CD8-positive, alpha-beta memory T cell (primary cell): Measurements from ENCODE around the gene MTCH2. TPM values are rescaled to one million over a fixed set of nuclear protein-coding genes. Genes with fewer than 3 reads are reported as not detected.

ENCODE experiments used
- CTCF ChIA-PET: fragments of 350-600 bp; sonication (Branson Sonifier 250); formaldehyde crosslinking; loops from one replicate; lab custom pipeline; 2021; ENCODE audit warnings: antibody characterized with exemption; lab: Charles Lee
- POLR2A ChIA-PET: fragments of 350-600 bp; sonication (Branson Sonifier 250); formaldehyde crosslinking; loops from one replicate; lab custom pipeline; 2021; ENCODE audit warnings: antibody characterized with exemption; lab: Charles Lee
- DNase-seq, 5 donors: peaks; one replicate each; pipeline versions ENCODE4 v3.0.0 to v3.0.0-alpha.2; 2020 to 2022; ENCODE audit warnings: mixed read lengths in 1 of 5
- H3K27ac ChIP-seq: one replicate; pipeline ENCODE4 v1.7.0; 2013; ENCODE audit warnings: low read depth, mild to moderate bottlenecking, low read length, moderate library complexity
- H3K27me3 ChIP-seq: 2 replicates; pipeline ENCODE4 v1.7.0; 2013; ENCODE audit warnings: low read length, mild to moderate bottlenecking; ENCODE audit not compliant: insufficient read depth, poor library complexity, severe bottlenecking
- H3K36me3 ChIP-seq: 2 replicates; pipeline ENCODE4 v1.7.0; 2013; ENCODE audit warnings: mild to moderate bottlenecking, low read length, moderate library complexity; ENCODE audit not compliant: insufficient read depth
- H3K4me1 ChIP-seq: 2 replicates; pipeline ENCODE4 v1.7.0; 2013; ENCODE audit warnings: mild to moderate bottlenecking, low read length, moderate library complexity; ENCODE audit not compliant: insufficient read depth
- H3K4me3 ChIP-seq: 2 replicates; pipeline ENCODE4 v1.7.0; 2013; ENCODE audit warnings: mild to moderate bottlenecking, low read length
- H3K9me3 ChIP-seq: 2 replicates; pipeline ENCODE4 v1.7.0; 2013; ENCODE audit warnings: mild to moderate bottlenecking, low read length
- H3K27ac Mint-ChIP-seq, 8 donors: one replicate each; pipeline ENCODE4 v1.8.0; 2020 to 2021; ENCODE audit warnings: mixed read lengths in 8 of 8, mild to moderate bottlenecking in 6 of 8, inconsistent platforms in 3 of 8, moderate library complexity in 3 of 8
- H3K27me3 Mint-ChIP-seq, 2 donors: one replicate each; pipeline ENCODE4 v1.8.0; 2020 to 2021; ENCODE audit warnings: mixed read lengths in 2 of 2, mild to moderate bottlenecking in 1 of 2, moderate library complexity in 1 of 2
- H3K36me3 Mint-ChIP-seq, 3 donors: one replicate each; pipeline ENCODE4 v1.8.0; 2020 to 2021; ENCODE audit warnings: mixed read lengths in 3 of 3, inconsistent platforms in 1 of 3, mild to moderate bottlenecking in 1 of 3
- H3K4me1 Mint-ChIP-seq, 3 donors: one replicate each; pipeline ENCODE4 v1.8.0; 2020 to 2021; ENCODE audit warnings: mixed read lengths in 3 of 3, inconsistent platforms in 1 of 3, mild to moderate bottlenecking in 1 of 3
- H3K4me3 Mint-ChIP-seq, 7 donors: one replicate each; pipeline ENCODE4 v1.8.0; 2020 to 2021; ENCODE audit warnings: mixed read lengths in 7 of 7, mild to moderate bottlenecking in 6 of 7, moderate library complexity in 4 of 7, inconsistent platforms in 2 of 7
- H3K9me3 Mint-ChIP-seq, 5 donors: one replicate each; pipeline ENCODE4 v1.8.0; 2020 to 2022; ENCODE audit warnings: mixed read lengths in 5 of 5, mild to moderate bottlenecking in 3 of 5, moderate library complexity in 2 of 5, inconsistent platforms in 1 of 5
- polyA plus RNA-seq: library from polyadenylated mRNA; unstranded; fragments of 300-500 nt; fragmentation: Illumina TruSeq; gene quantifications from one replicate; pipeline ENCODE4 v1.2.3, GENCODE V29; 2021
- total RNA-seq, 2 experiments: library from RNA; stranded (reverse); gene quantifications; one replicate each; pipeline ENCODE4 v1.2.3, GENCODE V29; 2021

Gene MTCH2
- total and polyA plus RNA-seq, 3 experiments from 2014 or later = 63.7 to 131 (median 124) TPM

DNA sequence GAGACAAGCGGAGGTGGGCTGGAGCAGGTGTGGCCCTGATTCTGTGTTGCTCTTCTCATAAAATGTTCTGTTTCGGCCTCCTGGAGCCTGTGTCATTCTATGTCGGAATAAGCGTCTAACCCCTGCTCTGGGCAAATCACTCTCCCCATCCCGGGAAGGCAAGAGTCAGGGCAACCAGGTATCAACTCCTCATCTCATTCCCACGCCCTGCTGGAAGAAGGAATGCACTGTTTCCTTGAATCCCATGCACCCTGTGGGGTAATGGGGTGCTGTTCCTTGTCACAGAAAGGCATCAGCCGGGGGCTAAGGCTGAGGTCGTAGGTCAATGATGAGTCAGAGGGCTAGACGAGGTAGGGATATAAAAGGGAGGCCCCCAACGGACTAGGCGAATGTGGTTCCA lies 53.2 kb downstream of the MTCH2 start:
- no peaks in the 10 kb centered on the region for H3K9me3 Mint-ChIP-seq
- Histone ChIP-seq H3K27ac (no peak overlapping the region), H3K4me3 (no peak overlapping the region), H3K9me3 (no peaks in the 10 kb centered on the region), H3K27me3 (peaks cover 14% of the 10 kb centered on the region), H3K36me3 (peaks cover under 1% of the 10 kb centered on the region), H3K4me1 (no peaks in the 10 kb centered on the region)
- ChIA-PET POLR2A (no interaction called here), CTCF (no interaction called here)
- H3K36me3 Mint-ChIP-seq = peaks cover 4 to 13% (median 4%) of the 10 kb centered on the region in 3 donors
- H3K27me3 Mint-ChIP-seq = peaks cover 17 to 18% of the 10 kb centered on the region in 2 donors
- no peak overlapping the region for H3K4me3 Mint-ChIP-seq
- H3K4me1 Mint-ChIP-seq = peaks cover 0 to 11% (median 2%) of the 10 kb centered on the region in 3 donors
- DNase-seq = no peak
- no peak overlapping the region for H3K27ac Mint-ChIP-seq

DNA sequence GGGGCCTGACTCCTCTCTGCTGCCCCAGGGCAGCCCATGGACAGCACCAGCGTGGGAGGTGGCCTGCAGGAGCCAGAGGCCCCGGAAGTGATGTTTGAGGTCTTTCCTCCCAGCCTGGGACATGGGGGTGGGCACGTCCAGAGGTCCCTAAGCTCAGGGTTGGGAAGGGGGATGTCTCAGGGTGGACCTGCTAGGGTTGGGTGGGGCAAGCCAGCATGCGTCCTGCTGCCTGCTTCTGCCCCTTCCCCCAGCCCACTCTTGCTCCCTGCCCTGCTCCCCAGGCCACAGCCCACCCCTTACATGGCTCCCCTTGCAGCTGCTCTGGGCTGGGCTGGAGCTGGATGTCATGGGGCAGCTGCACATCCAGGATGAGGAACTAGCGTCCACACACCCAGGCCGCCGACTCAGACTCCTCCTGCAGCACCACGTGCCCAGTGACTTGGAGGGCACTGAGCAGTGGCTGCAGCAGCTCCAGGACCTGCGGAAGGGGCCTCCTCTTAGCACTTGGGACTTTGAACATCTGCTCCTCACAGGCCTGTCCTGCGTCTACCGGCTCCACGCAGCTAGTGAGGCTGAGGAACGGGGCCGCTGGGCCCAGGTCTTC lies 54.5 kb downstream of the MTCH2 start:
- no peak overlapping the region for H3K4me3 ChIP-seq
- no peak overlapping the region for H3K27ac ChIP-seq
- Mint-ChIP-seq H3K27ac (no peak overlapping the region), H3K4me1 (no peaks in the 10 kb centered on the region), H3K27me3 (peaks cover 6 to 10% of the 10 kb centered on the region in 2 donors), H3K4me3 (no peak overlapping the region), H3K36me3 (peaks cover 11 to 26% (median 12%) of the 10 kb centered on the region in 3 donors), H3K9me3 (no peaks in the 10 kb centered on the region)
- CTCF ChIA-PET = no interaction called here
- DNase-seq = no peak
- H3K4me1 ChIP-seq = no peaks in the 10 kb centered on the region
- H3K36me3 ChIP-seq = peaks cover 13% of the 10 kb centered on the region
- POLR2A ChIA-PET = no interaction called here
- no peaks in the 10 kb centered on the region for H3K9me3 ChIP-seq
- peaks cover 2% of the 10 kb centered on the region for H3K27me3 ChIP-seq

DNA sequence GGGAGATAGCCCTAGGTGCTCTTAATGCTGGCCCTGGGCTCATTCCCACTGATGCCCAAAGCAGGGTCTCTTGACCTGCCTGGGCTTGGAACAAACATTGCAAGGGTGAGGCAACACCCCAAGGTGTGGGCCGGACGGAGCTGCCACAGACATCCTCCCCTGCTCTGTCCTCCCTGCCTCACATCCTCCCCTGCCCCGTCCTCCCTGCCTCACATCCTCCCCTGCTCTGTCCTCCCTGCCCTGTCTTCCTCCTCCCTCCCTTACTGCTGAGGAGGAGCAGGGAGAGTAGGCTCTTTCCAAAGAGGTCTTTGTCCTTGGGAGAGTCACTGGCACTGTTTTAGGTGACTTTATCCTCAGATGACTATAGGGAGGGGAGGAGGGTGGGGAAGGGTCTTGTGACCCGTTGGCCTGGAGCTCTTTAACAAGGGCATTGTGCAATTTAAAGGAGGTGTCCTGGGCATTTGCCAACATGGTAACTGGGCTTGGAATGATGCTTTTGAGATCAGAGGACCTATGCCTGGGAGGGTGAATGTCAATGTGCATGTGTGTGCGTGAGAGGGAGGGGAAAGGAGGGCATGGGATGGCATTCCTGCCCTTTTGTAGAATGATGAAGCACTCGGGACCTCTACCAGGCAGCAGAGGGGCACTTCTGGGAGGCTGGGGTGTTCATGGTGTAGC lies 55.2 kb downstream of the MTCH2 start:
- peaks cover 15 to 32% (median 15%) of the 10 kb centered on the region in 3 donors for H3K36me3 Mint-ChIP-seq
- Histone ChIP-seq H3K27me3 (no peaks in the 10 kb centered on the region), H3K36me3 (peaks cover 16% of the 10 kb centered on the region), H3K9me3 (no peaks in the 10 kb centered on the region), H3K4me3 (no peak overlapping the region), H3K4me1 (no peaks in the 10 kb centered on the region), H3K27ac (no peak overlapping the region)
- peaks cover 0 to 5% of the 10 kb centered on the region in 2 donors for H3K27me3 Mint-ChIP-seq
- DNase-seq = no peak
- no peaks in the 10 kb centered on the region for H3K9me3 Mint-ChIP-seq
- CTCF ChIA-PET = no interaction called here
- H3K27ac Mint-ChIP-seq = peak overlapping the region in 1 of 8 donors; percentile 57
- POLR2A ChIA-PET = no interaction called here
- H3K4me3 Mint-ChIP-seq = no peak overlapping the region
- H3K4me1 Mint-ChIP-seq = peaks cover 0 to 2% (median 0%) of the 10 kb centered on the region in 3 donors

DNA sequence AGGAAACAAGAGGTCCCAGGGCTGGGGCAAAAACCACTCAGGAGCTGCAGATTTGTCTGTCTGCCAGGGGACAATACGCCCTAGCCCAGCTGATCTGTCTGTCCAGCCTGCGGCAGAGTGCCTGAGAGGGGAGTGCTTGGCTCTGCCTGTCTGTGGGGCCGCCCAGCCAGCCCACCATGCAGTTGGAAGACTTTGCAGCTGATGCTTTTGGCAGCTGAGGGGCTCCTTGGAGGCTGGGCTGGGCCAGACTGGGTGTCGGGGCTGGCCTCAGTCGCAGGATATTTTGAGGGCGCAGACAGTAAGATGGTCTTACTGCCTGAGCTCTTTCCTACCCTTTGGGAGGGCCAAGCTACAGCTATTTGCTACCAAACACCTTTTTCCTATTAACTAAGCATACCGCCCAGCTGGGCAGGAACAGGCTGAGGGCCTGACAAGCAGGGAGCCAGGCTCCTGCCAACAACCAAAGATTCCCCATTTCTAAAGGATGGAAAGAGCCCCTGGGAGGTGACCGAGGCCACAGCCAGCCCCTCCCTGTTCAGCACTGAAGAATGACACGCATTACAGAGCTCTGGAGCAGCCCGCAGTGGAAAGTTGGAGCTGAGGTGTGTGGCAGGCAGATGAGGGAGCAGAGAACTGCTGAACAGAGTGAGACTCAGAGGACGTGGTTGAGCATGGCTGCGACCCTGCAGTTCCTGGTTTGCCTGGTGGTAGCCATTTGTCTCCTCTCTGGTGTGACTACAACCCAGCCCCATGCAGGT lies 56.1 kb downstream of the MTCH2 start, which contains the start of gene FAM180B:
Gene FAM180B (plus strand): TSS at position 581 of the 758 bp plus-strand sequence. CDS start 91 bp downstream, at position 672.
- POLR2A ChIA-PET = no interaction called here

DNA sequence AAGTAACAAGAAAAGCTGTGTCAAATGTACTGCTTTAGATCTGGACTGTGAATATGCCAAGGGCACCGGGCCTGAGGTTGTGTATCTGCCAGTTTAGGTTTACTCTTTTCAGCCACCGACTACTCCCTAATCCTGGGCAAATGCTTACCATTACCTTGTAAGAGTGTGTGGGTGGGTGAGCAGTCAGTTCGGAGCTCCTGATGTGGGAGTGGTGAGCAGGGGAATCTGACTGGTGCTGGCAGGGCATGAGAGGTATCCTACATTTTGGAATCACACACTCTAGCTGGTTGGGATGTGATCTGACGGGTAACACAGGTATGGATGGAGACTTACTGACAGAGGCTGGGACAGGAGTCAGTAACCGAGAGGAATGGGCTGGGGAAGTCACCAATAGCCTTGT lies 58.5 kb downstream of the MTCH2 start:
- Histone ChIP-seq H3K27ac (no peak overlapping the region), H3K4me3 (no peak overlapping the region), H3K9me3 (no peaks in the 10 kb centered on the region), H3K36me3 (peaks cover 26% of the 10 kb centered on the region), H3K4me1 (peaks cover 15% of the 10 kb centered on the region), H3K27me3 (no peaks in the 10 kb centered on the region)
- DNase-seq = no peak
- Mint-ChIP-seq H3K4me3 (peak overlapping the region in 1 of 7 donors; percentile 76), H3K4me1 (peaks cover 11 to 21% (median 14%) of the 10 kb centered on the region in 3 donors), H3K27ac (peak overlapping the region in 1 of 8 donors; percentile 50), H3K27me3 (peaks cover 0 to under 1% of the 10 kb centered on the region in 2 donors), H3K36me3 (peaks cover 15 to 56% (median 16%) of the 10 kb centered on the region in 3 donors), H3K9me3 (no peaks in the 10 kb centered on the region)
- CTCF ChIA-PET = interaction anchor here (1.3 kb wide), 1 partner anchor 72 kb away, joined by 3 read pairs; no protein-coding TSS in a partner anchor
- POLR2A ChIA-PET = interaction anchor here (0.5 kb wide), 1 partner anchor 57 kb away, joined by 3 read pairs; no protein-coding TSS in a partner anchor

More for the DNA sequence above, 56.1 kb downstream of the MTCH2 start, which contains the start of gene FAM180B:
- no peak for DNase-seq
- Histone ChIP-seq H3K36me3 (peaks cover 23% of the 10 kb centered on the region), H3K27ac (no peak within 1 kb of the TSS), H3K4me1 (no peaks in the 10 kb centered on the region), H3K27me3 (no peaks in the 10 kb centered on the region), H3K4me3 (no peak within 1 kb of the TSS), H3K9me3 (no peaks in the 10 kb centered on the region)
- peaks cover 0 to 2% (median 0%) of the 10 kb centered on the region in 3 donors for H3K4me1 Mint-ChIP-seq
- CTCF ChIA-PET = interaction anchor here (0.6 kb wide), 1 partner anchor 9 kb away, joined by 3 read pairs; no protein-coding TSS in a partner anchor
- no peaks in the 10 kb centered on the region for H3K27me3 Mint-ChIP-seq
- H3K4me3 Mint-ChIP-seq = no peak within 1 kb of the TSS
- H3K9me3 Mint-ChIP-seq = no peaks in the 10 kb centered on the region
- H3K36me3 Mint-ChIP-seq = peaks cover 15 to 41% (median 16%) of the 10 kb centered on the region in 3 donors
- H3K27ac Mint-ChIP-seq = peak within 1 kb of the TSS in 1 of 8 donors; percentile 57

DNA sequence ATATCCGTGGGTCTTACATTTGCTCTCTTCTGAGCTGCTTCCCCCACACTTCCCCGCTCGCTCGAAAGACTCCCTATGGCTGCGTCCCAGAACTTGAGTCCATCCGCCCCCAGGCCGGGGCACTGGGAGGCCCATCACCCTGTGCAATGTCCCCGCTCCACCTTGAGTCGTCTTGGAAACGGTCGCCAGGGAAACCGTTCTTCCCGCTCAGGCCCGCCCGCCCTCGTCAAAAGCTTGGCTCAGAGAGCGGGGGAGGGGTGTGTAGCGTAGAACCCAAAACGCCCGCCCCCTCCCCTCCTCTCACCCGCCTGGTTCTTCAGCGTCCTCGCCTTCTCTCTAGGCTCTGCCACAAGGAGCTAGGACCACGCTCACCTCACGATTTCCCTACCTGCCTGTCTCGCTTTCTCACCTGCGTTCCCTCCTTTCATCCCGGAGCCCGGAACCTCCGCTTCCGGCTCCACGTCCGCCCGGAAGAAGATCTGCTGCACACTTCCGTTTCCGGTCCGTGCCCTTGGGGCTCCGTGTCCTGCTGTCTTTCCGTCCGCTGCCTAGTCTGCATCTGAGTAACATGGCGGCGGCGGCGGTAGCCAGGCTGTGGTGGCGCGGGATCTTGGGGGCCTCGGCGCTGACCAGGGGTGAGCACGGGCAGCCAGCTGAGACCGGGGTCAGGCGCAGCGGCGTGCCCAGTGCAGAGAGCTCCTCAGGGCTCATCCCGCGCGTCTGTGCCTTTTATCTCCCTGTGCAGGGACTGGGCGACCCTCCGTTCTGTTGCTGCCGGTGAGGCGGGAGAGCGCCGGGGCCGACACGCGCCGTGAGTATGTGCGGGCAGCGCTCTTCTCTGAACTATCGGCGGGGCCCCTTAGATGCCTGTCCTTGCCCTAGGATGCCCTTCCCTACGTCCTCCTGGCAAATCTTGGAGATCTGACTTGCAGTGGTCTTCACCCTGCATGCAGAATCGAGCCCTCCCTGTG lies 63.5 kb downstream of the MTCH2 start, which contains the start of the genes KBTBD4 and NDUFS3:
Gene KBTBD4 (minus strand): TSS at position 447 of the 971 bp plus-strand sequence. CDS start 19 bp downstream, at position 428.
Gene NDUFS3 (plus strand): TSS at position 551 of the 971 bp plus-strand sequence. CDS start 18 bp downstream, at position 569.
- H3K27ac Mint-ChIP-seq = peak within 1 kb of the TSS; percentile 92 to 100 (median 98)
- POLR2A ChIA-PET = interaction anchor here (0.6 to 3.3 kb wide), 9 partner anchors 13 to 878 kb away, joined by 3 to 19 read pairs (median 3); partner anchors contain the start of genes AGBL2, ARHGAP1, CELF1 and PTPMT1
- peaks cover 7 to 71% (median 12%) of the 10 kb centered on the region in 3 donors for H3K36me3 Mint-ChIP-seq
- H3K27me3 Mint-ChIP-seq = peaks cover 0 to 3% of the 10 kb centered on the region in 2 donors
- Histone ChIP-seq H3K4me3 (peak within 1 kb of the TSS; percentile 89), H3K27ac (peak within 1 kb of the TSS; percentile 84), H3K4me1 (peaks cover 34% of the 10 kb centered on the region), H3K9me3 (no peaks in the 10 kb centered on the region), H3K36me3 (peaks cover 30% of the 10 kb centered on the region), H3K27me3 (no peaks in the 10 kb centered on the region)
- CTCF ChIA-PET = interaction anchor here (1.2 to 2.9 kb wide), 6 partner anchors 9 to 273 kb away, joined by 3 to 10 read pairs (median 4); no protein-coding TSS in a partner anchor
- peaks cover 28 to 54% (median 34%) of the 10 kb centered on the region in 3 donors for H3K4me1 Mint-ChIP-seq
- H3K4me3 Mint-ChIP-seq = peak within 1 kb of the TSS; percentile 96 to 100 (median 99)
- peak; percentile 78 to 92 (median 84) for DNase-seq
- no peaks in the 10 kb centered on the region for H3K9me3 Mint-ChIP-seq
